IMR-90 (cell line): Measurements from ENCODE around the gene SMIM44. TPM values are rescaled to one million over a fixed set of nuclear protein-coding genes. Genes with fewer than 3 reads are reported as not detected.
A peak's percentile ranks its signal among the peaks of the same experiment; 100 is the strongest.

ENCODE experiments used
- ATAC-seq: fragments of 200-7000 bp; cut with Tn5 transposase; 2 replicates; pipeline ENCODE4 v1.9.1; 2020; ENCODE audit warnings: low read depth, mild to moderate bottlenecking, moderate library complexity
- BruUV-seq: library from RNA; stranded (reverse); fragments of 400-500 nt; replicated peaks from 2 replicates; lab custom pipeline; 2021; lab: Mats Ljungman, UMichigan
- CTCF ChIA-PET: fragments of 300-600 bp; formaldehyde crosslinking; extraction: SDS; loops from one replicate; lab custom pipeline; 2021; ENCODE audit warnings: antibody characterized with exemption; lab: Yijun Ruan, JAX
- POLR2A ChIA-PET: fragments of 300-600 bp; sonication (Branson Sonifier 250); formaldehyde crosslinking; loops from one replicate; lab custom pipeline; 2022; ENCODE audit warnings: antibody characterized with exemption; ENCODE audit not compliant: unreplicated experiment; lab: Charles Lee
- DNase-seq: peaks from one replicate; pipeline ENCODE4 v3.0.0; 2013
- H2AFZ ChIP-seq: replicated peaks from 2 replicates; pipeline ENCODE3; 2013; ENCODE audit warnings: low read length, mild to moderate bottlenecking; ENCODE audit not compliant: poor library complexity
- H2AK5ac ChIP-seq: 2 replicates; pipeline ENCODE4 v1.6.1; 2013; ENCODE audit warnings: low read depth, low read length, inconsistent platforms
- H2AK9ac ChIP-seq: replicated peaks from 2 replicates; pipeline ENCODE3; 2013; ENCODE audit warnings: mild to moderate bottlenecking, low read depth, low read length, moderate library complexity; ENCODE audit not compliant: poor library complexity
- H2BK120ac ChIP-seq: 2 replicates; pipeline ENCODE4 v1.6.1; 2013; ENCODE audit warnings: low read depth, low read length, inconsistent platforms
- H2BK15ac ChIP-seq: 3 replicates; pipeline ENCODE4 v1.6.1; 2013; ENCODE audit warnings: low read depth, low read length, inconsistent platforms
- H2BK20ac ChIP-seq: 2 replicates; pipeline ENCODE4 v1.6.1; 2013; ENCODE audit warnings: low read depth, mild to moderate bottlenecking, inconsistent platforms, low read length, moderate library complexity
- H2BK5ac ChIP-seq: 2 replicates; pipeline ENCODE4 v1.6.1; 2013; ENCODE audit warnings: mild to moderate bottlenecking, low read depth, low read length, inconsistent platforms; ENCODE audit not compliant: poor library complexity, severe bottlenecking
- H3K14ac ChIP-seq: replicated peaks from 2 replicates; pipeline ENCODE4 v1.6.1; 2013; ENCODE audit warnings: low read depth, low read length, inconsistent platforms
- H3K18ac ChIP-seq: 2 replicates; pipeline ENCODE4 v1.6.1; 2013; ENCODE audit warnings: low read depth, low read length, control low read depth
- H3K23ac ChIP-seq: 2 replicates; pipeline ENCODE4 v1.6.1; 2013; ENCODE audit warnings: low read depth, low read length, inconsistent platforms
- H3K27ac ChIP-seq: 2 replicates; pipeline ENCODE4 v1.5.1; 2013; ENCODE audit warnings: mild to moderate bottlenecking, control low read depth, low read length; ENCODE audit not compliant: insufficient read depth
- H3K27me3 ChIP-seq: 2 replicates; pipeline ENCODE4 v1.6.1; 2013; ENCODE audit warnings: low read length; ENCODE audit not compliant: control insufficient read depth, insufficient read depth
- H3K36me3 ChIP-seq: 2 replicates; pipeline ENCODE4 v1.6.1; 2013; ENCODE audit warnings: low read length, mixed read lengths; ENCODE audit not compliant: control insufficient read depth, insufficient read depth
- H3K4ac ChIP-seq: 2 replicates; pipeline ENCODE4 v1.6.1; 2013; ENCODE audit warnings: low read depth, low read length, inconsistent platforms
- H3K4me1 ChIP-seq: 2 replicates; pipeline ENCODE4 v1.6.1; 2013; ENCODE audit warnings: low read length, mixed read lengths; ENCODE audit not compliant: control insufficient read depth, insufficient read depth
- H3K4me2 ChIP-seq: 2 replicates; pipeline ENCODE4 v1.6.1; 2013; ENCODE audit warnings: low read depth, mild to moderate bottlenecking, control low read depth, low read length, moderate library complexity
- H3K4me3 ChIP-seq: 2 replicates; pipeline ENCODE4 v1.5.1; 2013; ENCODE audit warnings: low read depth, mild to moderate bottlenecking, control low read depth, low read length, moderate library complexity; ENCODE audit not compliant: insufficient read depth
- H3K56ac ChIP-seq: 2 replicates; pipeline ENCODE4 v1.6.1; 2013; ENCODE audit warnings: low read length, inconsistent platforms; ENCODE audit not compliant: insufficient read depth; ENCODE audit errors: extremely low read depth
- H3K79me1 ChIP-seq, 2 experiments: 2 replicates each; pipeline ENCODE4 v1.6.1; 2013; ENCODE audit warnings: low read length in 2 of 2, inconsistent platforms in 1 of 2, low read depth in 1 of 2
- H3K9ac ChIP-seq: 2 replicates; pipeline ENCODE4 v1.6.1; 2013; ENCODE audit warnings: low read depth, low read length, control low read depth
- H3K9me1 ChIP-seq: 2 replicates; pipeline ENCODE4 v1.6.1; 2013; ENCODE audit warnings: low read length, inconsistent platforms; ENCODE audit not compliant: insufficient read depth
- H3K9me3 ChIP-seq: 2 replicates; pipeline ENCODE4 v1.6.1; 2013; ENCODE audit warnings: low read length; ENCODE audit not compliant: control insufficient read depth, insufficient read depth
- H4K20me1 ChIP-seq: 2 replicates; pipeline ENCODE4 v1.6.1; 2013; ENCODE audit warnings: low read length, inconsistent platforms; ENCODE audit not compliant: insufficient read depth
- H4K5ac ChIP-seq: 2 replicates; pipeline ENCODE4 v1.6.1; 2013; ENCODE audit warnings: mild to moderate bottlenecking, low read depth, low read length, control low read depth
- H4K8ac ChIP-seq, 2 experiments: 2 replicates each; pipeline ENCODE4 v1.6.1; 2013; ENCODE audit warnings: low read depth in 2 of 2, low read length in 2 of 2, control low read depth in 1 of 2, inconsistent platforms in 1 of 2
- H4K91ac ChIP-seq: 2 replicates; pipeline ENCODE4 v1.6.1; 2013; ENCODE audit warnings: low read depth, low read length, inconsistent platforms; ENCODE audit not compliant: insufficient read depth
- FOS ChIP-seq: fragments of 150-350 bp; IDR thresholded peaks from 2 replicates; pipeline ENCODE4 v1.6.1; 2016; ENCODE audit warnings: low read depth, low read length
- MAZ ChIP-seq: IDR thresholded peaks from 2 replicates; pipeline ENCODE4 v1.6.1; 2012; ENCODE audit warnings: low read depth, mild to moderate bottlenecking, low read length, improper control_type of control experiment, moderate library complexity, borderline replicate concordance
- MXI1 ChIP-seq: IDR thresholded peaks from 2 replicates; pipeline ENCODE4 v1.6.1; 2012; ENCODE audit warnings: low read depth, mild to moderate bottlenecking, low read length, moderate library complexity, borderline replicate concordance
- WGBS, 2 experiments: methylation state at CpG; one replicate each; pipeline versions ENCODE4 v1.1.5 to v1.1.7; 2013; ENCODE audit warnings: missing lambda C conversion rate in 2 of 2; ENCODE audit not compliant: insufficient read length in 1 of 2; ENCODE audit errors: extremely low coverage in 2 of 2; 5-methylcytosine and 5-hydroxymethylcytosine counted together
- dilution Hi-C: fragments of 300-500 bp; cut with HindIII; formaldehyde crosslinking; loops from one replicate; pipeline ENCODE4 v1.14.3; 2018; ENCODE audit warnings: low sequenced_read_pairs; ENCODE audit not compliant: unreplicated experiment
- in situ Hi-C: fragments of 300-500 bp; cut with MboI; formaldehyde crosslinking; loops from 3 replicates; pipeline ENCODE4 v1.14.3; 2019; ENCODE audit warnings: low sequenced_read_pairs, inconsistent platforms, mixed read lengths
- intact Hi-C: fragments of 100-400 bp; cut with micrococcal nuclease; formaldehyde crosslinking; loops from 2 replicates; pipeline ENCODE4 v1.10.0; 2022
- polyA plus RNA-seq, 3 experiments: library from polyadenylated mRNA; depleted of rRNA; stranded (reverse); fragments of >200 nt; gene quantifications; 2 replicates each; pipeline ENCODE4 v1.2.3, GENCODE V29; 2012; ENCODE audit warnings: low replicate concordance in 1 of 3
- total RNA-seq: library from RNA; depleted of rRNA; stranded (reverse); fragments of >200 nt; gene quantifications from 2 replicates; pipeline ENCODE4 v1.2.3, GENCODE V29; 2012
- TF ChIP-seq, protein P1 (sequence below): fragments of 150-350 bp; IDR thresholded peaks from 2 replicates; pipeline ENCODE4 v1.6.1; 2017; ENCODE audit warnings: mild to moderate bottlenecking, antibody characterized with exemption, low read length, low read depth

SMIM44 gene
- total and polyA plus RNA-seq, 2 of the 4 experiments (the other 2 are of a cell fraction) = not detected

DNA sequence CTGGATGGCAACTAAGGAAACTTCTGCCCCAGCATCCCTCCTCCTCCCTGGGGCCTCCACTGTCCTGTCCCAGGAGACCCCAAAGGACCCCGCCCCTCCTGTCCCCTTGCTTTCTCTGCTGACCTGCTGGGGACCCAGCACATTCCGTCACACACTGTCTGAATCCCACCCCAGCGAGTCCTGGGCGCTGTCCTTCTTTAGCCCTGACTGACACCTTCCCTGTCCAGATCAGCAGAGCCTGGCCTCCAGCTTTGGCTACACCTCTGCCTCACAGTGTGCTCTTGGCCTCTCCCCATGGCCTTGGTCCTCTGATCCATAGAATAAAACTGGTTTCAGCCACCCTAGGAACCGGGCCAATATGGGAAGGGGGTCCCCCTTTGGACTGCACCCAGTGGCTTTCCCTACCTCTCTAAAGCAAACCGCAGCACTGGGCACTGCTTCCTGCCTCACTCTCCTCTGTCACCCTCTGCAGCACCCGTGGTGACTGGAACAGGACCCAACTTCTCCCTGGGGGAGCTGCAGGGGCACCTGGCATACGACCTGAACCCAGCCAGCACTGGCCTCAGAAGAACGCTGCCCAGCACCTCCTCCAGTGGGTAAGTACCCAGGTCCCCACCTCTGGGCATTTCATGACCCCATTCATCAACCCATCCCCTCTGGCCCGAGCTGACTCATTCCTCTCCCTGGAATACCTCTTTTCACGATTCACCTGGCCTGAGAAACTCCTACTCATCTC is 49.3 kb downstream of the SMIM44 start:
- dilution Hi-C loops = no loop called here
- no peak overlapping the region for H3K9ac ChIP-seq

More for the DNA sequence above, 49.3 kb downstream of the SMIM44 start:
- peak overlapping the region; percentile 91; the same call in 1 of the 2 replicates for H4K5ac ChIP-seq
- ChIA-PET CTCF (no interaction called here), POLR2A (no interaction called here)
- no peak overlapping the region for H2BK5ac ChIP-seq
- no peak overlapping the region for H2AFZ ChIP-seq
- H3K79me1 ChIP-seq = peaks cover 36 to 60% of the 10 kb centered on the region in 2 experiments
- no peak overlapping the region; the same call in 1 of the 2 replicates for H3K27ac ChIP-seq
- H4K20me1 ChIP-seq = peaks cover 14% of the 10 kb centered on the region
- 98% methylated on average over 7 of the region's 11 CpGs; no CpG with 5 or more reads in 1 of the 2 experiments for WGBS, 2 experiments
- H2AK9ac ChIP-seq = peak overlapping the region; percentile 95
- no peaks in the 10 kb centered on the region for H3K27me3 ChIP-seq
- no peak overlapping the region for H3K4me3 ChIP-seq
- no peak overlapping the region for H3K18ac ChIP-seq
- peak overlapping the region; percentile 83 to 100; a peak in 2 of 4 replicates for H4K8ac ChIP-seq
- DNase-seq (no peak), ATAC-seq (no peak)
- no peak overlapping the region for H2BK15ac ChIP-seq
- peak overlapping the region; percentile 95; the same call in 1 of the 2 replicates for H2AK5ac ChIP-seq
- TF ChIP-seq MXI1 (no peak), FOS (no peak), MAZ (no peak)
- TF ChIP-seq, protein P1, sequence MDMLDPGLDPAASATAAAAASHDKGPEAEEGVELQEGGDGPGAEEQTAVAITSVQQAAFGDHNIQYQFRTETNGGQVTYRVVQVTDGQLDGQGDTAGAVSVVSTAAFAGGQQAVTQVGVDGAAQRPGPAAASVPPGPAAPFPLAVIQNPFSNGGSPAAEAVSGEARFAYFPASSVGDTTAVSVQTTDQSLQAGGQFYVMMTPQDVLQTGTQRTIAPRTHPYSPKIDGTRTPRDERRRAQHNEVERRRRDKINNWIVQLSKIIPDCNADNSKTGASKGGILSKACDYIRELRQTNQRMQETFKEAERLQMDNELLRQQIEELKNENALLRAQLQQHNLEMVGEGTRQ = no peak
- in situ Hi-C loops = loop anchor here (5.0 kb wide), 1 partner anchor 102 kb away; no protein-coding TSS in a partner anchor
- BruUV-seq = no TSS peak
- no peak overlapping the region for H3K23ac ChIP-seq
- H3K36me3 ChIP-seq = peaks cover 50% of the 10 kb centered on the region
- intact Hi-C loops = no loop called here
- H3K4ac ChIP-seq = peak overlapping the region; percentile 99; the same call in 1 of the 2 replicates
- no peak overlapping the region for H4K91ac ChIP-seq
- no peak overlapping the region for H3K14ac ChIP-seq
- H3K9me3 ChIP-seq = peaks cover 4% of the 10 kb centered on the region; the same call in 1 of the 2 replicates
- H3K4me2 ChIP-seq = no peak overlapping the region
- no peak overlapping the region for H2BK120ac ChIP-seq
- H3K9me1 ChIP-seq = no peaks in the 10 kb centered on the region
- H3K4me1 ChIP-seq = peaks cover 8% of the 10 kb centered on the region
- no peak overlapping the region for H3K56ac ChIP-seq
- no peak overlapping the region for H2BK20ac ChIP-seq
